SU-DHL-6 (cell line): ENCODE data around the gene APOF.

Experiments
- H2AFZ ChIP-seq: fragments of 200-600 bp; sonication (generic); 2 replicates; pipeline ENCODE4 v1.6.1; 2014; ENCODE audit warnings: low read depth, mild to moderate bottlenecking, moderate library complexity, mixed read lengths, antibody characterized with exemption, low read length; ENCODE audit not compliant: severe bottlenecking
- H3F3A ChIP-seq: fragments of 200-600 bp; shearing (Covaris generic); 2 replicates; pipeline ENCODE4 v1.6.0; 2016; ENCODE audit warnings: antibody characterized with exemption, mild to moderate bottlenecking; ENCODE audit not compliant: insufficient read depth
- H3K27ac ChIP-seq: fragments of 200-600 bp; sonication (generic); 2 replicates; pipeline ENCODE4 v1.5.1; 2016; ENCODE audit warnings: low read depth, mild to moderate bottlenecking, low read length, moderate library complexity, mixed read lengths
- H3K27me3 ChIP-seq: fragments of 200-600 bp; sonication (generic), shearing (Covaris generic); 2 replicates; pipeline ENCODE4 v1.6.0; 2014; ENCODE audit warnings: mild to moderate bottlenecking, low read length
- H3K36me3 ChIP-seq: fragments of 200-600 bp; sonication (generic); 2 replicates; pipeline ENCODE4 v1.6.1; 2014; ENCODE audit warnings: mild to moderate bottlenecking, low read length, mixed read lengths
- H3K4me2 ChIP-seq: fragments of 300-600, 200-600 bp; shearing (Covaris generic), sonication (generic); 2 replicates; pipeline ENCODE4 v1.6.0; 2014; ENCODE audit warnings: low read length, low read depth, mild to moderate bottlenecking; ENCODE audit not compliant: poor library complexity, severe bottlenecking
- H3K4me3 ChIP-seq: fragments of 200-600 bp; sonication (generic); 2 replicates; pipeline ENCODE4 v1.5.1; 2014; ENCODE audit warnings: antibody characterized with exemption, low read length, mild to moderate bottlenecking, mixed read lengths; ENCODE audit not compliant: insufficient read depth, poor library complexity, severe bottlenecking
- H3K79me2 ChIP-seq: fragments of 200-600 bp; sonication (generic); 2 replicates; pipeline ENCODE4 v1.6.1; 2014; ENCODE audit warnings: mild to moderate bottlenecking, low read length, moderate library complexity; ENCODE audit not compliant: insufficient read depth
- H3K9ac ChIP-seq: fragments of 200-600 bp; sonication (generic); 2 replicates; pipeline ENCODE4 v1.7.0; 2014; ENCODE audit warnings: mild to moderate bottlenecking, low read length
- H3K9me2 ChIP-seq: fragments of 200-600 bp; sonication (generic); replicated peaks from 2 replicates; pipeline ENCODE4 v1.6.1; 2014; ENCODE audit warnings: low read length; ENCODE audit not compliant: insufficient read depth
- H3K9me3 ChIP-seq: fragments of 200-600 bp; sonication (generic); 2 replicates; pipeline ENCODE4 v1.6.1; 2014; ENCODE audit warnings: low read length, mixed read lengths; ENCODE audit not compliant: insufficient read depth
- H4K20me1 ChIP-seq: fragments of 200-600 bp; sonication (generic); 2 replicates; pipeline ENCODE4 v1.6.1; 2014; ENCODE audit warnings: low read depth, mild to moderate bottlenecking, antibody characterized with exemption, low read length, moderate library complexity, mixed read lengths
- CTCF ChIP-seq: fragments of 200-600 bp; sonication (generic); IDR thresholded peaks from one replicate; pipeline ENCODE4 v1.5.1; 2017; ENCODE audit warnings: antibody characterized with exemption, mild to moderate bottlenecking, low read length, moderate library complexity; ENCODE audit not compliant: insufficient read depth, poor library complexity, severe bottlenecking
- EZH2phosphoT487 ChIP-seq: fragments of 200-600 bp; sonication (generic), shearing (Covaris generic); conservative IDR thresholded peaks from 2 replicates; pipeline ENCODE4 v1.6.1; 2018; ENCODE audit warnings: mild to moderate bottlenecking, antibody characterized with exemption, low read length, moderate library complexity, mixed read lengths

The APOF gene

GRCh38 chr12:56387152-56387736, 24.6 kb upstream of the APOF start:
- H3K79me2 ChIP-seq = no peaks in the 10 kb centered on the region
- H3K9ac ChIP-seq = no peak overlapping the region
- H3K9me3 ChIP-seq = no peaks in the 10 kb centered on the region
- no peaks in the 10 kb centered on the region for H3K9me2 ChIP-seq
- no peak overlapping the region for H3K27ac ChIP-seq
- H3K36me3 ChIP-seq = no peaks in the 10 kb centered on the region
- no peaks in the 10 kb centered on the region for H3K27me3 ChIP-seq
- no peaks in the 10 kb centered on the region for H3F3A ChIP-seq
- no peak for TF ChIP-seq CTCF
- no peak for TF ChIP-seq EZH2phosphoT487
- H3K4me2 ChIP-seq = no peak overlapping the region
- H4K20me1 ChIP-seq = no peaks in the 10 kb centered on the region
- H2AFZ ChIP-seq = no peak overlapping the region
- no peak overlapping the region for H3K4me3 ChIP-seq

GRCh38 chr12:56385873-56386272, 23.2 kb upstream of the APOF start:
- Histone ChIP-seq H3K9me3 (no peaks in the 10 kb centered on the region), H3K79me2 (no peaks in the 10 kb centered on the region), H3K36me3 (no peaks in the 10 kb centered on the region), H3K4me2 (no peak overlapping the region), H3K27ac (no peak overlapping the region), H2AFZ (no peak overlapping the region), H3F3A (no peaks in the 10 kb centered on the region), H3K4me3 (no peak overlapping the region), H3K9me2 (no peaks in the 10 kb centered on the region), H3K27me3 (no peaks in the 10 kb centered on the region), H3K9ac (no peak overlapping the region), H4K20me1 (no peaks in the 10 kb centered on the region)
- no peak for TF ChIP-seq CTCF
- no peak for TF ChIP-seq EZH2phosphoT487

- Histone ChIP-seq H3K36me3 (no peaks in the 10 kb centered on the region), H3K27ac (no peak overlapping the region), H3K4me2 (no peak overlapping the region), H3K27me3 (no peaks in the 10 kb centered on the region), H4K20me1 (no peaks in the 10 kb centered on the region), H3F3A (peaks cover 8% of the 10 kb centered on the region), H3K4me3 (no peak overlapping the region), H3K9me3 (no peaks in the 10 kb centered on the region), H3K9ac (no peak overlapping the region), H3K9me2 (no peaks in the 10 kb centered on the region), H3K79me2 (no peaks in the 10 kb centered on the region), H2AFZ (no peak overlapping the region)
- TF ChIP-seq CTCF (no peak), EZH2phosphoT487 (no peak)
Observed at GRCh38 chr12:56382611-56383010, 20.0 kb upstream of the APOF start.
